ENCODE results near the gene ST14.

DNA sequence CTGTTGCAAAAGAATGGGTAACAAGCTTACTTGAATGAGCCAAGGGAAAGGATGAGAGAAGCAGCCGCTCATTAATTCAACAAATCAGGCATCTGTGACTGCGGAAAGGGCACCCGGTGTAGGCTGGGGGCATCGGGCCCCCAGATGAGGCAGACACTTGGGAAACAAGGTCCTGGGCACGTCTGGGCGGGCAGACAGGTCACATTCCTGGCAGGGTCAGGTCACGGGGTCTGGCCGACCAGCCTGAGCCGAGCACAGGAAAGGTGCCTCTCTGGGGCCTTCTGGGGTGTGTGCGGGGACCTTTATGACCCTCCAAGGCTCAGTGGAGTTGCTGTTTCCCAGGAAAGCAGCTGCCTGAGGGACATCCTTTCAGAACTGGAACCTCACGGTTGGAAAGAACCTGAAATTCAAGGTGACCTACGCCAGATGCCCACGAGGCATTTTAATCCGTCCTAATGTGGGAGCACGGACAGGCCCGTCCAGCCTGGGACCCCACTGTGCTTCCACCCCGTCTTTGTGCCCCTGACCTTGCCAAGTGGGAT, 57.1 kb downstream of the ST14 start:
- TF ChIP-seq, protein P1, sequence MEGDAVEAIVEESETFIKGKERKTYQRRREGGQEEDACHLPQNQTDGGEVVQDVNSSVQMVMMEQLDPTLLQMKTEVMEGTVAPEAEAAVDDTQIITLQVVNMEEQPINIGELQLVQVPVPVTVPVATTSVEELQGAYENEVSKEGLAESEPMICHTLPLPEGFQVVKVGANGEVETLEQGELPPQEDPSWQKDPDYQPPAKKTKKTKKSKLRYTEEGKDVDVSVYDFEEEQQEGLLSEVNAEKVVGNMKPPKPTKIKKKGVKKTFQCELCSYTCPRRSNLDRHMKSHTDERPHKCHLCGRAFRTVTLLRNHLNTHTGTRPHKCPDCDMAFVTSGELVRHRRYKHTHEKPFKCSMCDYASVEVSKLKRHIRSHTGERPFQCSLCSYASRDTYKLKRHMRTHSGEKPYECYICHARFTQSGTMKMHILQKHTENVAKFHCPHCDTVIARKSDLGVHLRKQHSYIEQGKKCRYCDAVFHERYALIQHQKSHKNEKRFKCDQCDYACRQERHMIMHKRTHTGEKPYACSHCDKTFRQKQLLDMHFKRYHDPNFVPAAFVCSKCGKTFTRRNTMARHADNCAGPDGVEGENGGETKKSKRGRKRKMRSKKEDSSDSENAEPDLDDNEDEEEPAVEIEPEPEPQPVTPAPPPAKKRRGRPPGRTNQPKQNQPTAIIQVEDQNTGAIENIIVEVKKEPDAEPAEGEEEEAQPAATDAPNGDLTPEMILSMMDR (IDR thresholded peaks at IDR 0.05 in 2 of 3, conservative IDR thresholded peaks at IDR 0.05 in 1 of 3; ENCODE audit: control insufficient read depth in 2 of 3, extremely low read depth in 1 of 3, insufficient read depth in 1 of 3, low read depth in 3 of 3, low read length in 3 of 3), result no peak
- TF ChIP-seq FOS (IDR thresholded peaks at IDR 0.05; ENCODE audit: borderline replicate concordance, extremely low read depth, insufficient read length) (no peak), IKZF2 (IDR thresholded peaks at IDR 0.05) (no peak)

All from GM12878 (cell line).